Stimulated activated CD8-positive, alpha-beta memory T cell treated with anti-CD3 and anti-CD28 coated beads, Interleukin-4, amount 100 ng/mL, for 1 hour (primary cell): ENCODE measurements around the gene ATP10D.
"Not testable (repeated sequence)": the region's sequence is repeated elsewhere in the genome, so short reads cannot be mapped to it uniquely, and the experiment has no call there.

Source experiments
- DNase-seq, 2 donors: peaks; one replicate each; pipeline ENCODE4 v3.0.0-alpha.2; 2020; ENCODE audit warnings: low read depth in 2 of 2, low spot score in 1 of 2

ATP10D gene

DNA sequence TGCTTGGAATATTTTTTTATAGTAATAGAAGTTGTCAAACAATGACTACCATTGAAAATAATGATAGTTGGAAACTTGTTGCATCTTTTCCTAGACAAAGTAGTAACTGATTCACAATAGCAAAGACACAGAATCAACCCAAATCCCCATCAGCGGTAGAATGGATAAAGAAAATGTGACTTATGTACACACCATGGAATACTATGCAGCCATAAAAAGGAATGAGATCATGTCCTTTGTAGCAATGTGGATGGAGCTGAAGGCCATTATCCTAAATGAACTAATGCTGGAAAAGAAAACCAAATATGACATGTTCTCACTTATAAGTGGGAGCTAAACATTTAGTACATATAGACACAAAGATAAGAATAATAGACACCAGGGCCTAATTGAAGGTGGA lies 49.7 kb downstream of the ATP10D start:
- DNase-seq, result no peak

DNA sequence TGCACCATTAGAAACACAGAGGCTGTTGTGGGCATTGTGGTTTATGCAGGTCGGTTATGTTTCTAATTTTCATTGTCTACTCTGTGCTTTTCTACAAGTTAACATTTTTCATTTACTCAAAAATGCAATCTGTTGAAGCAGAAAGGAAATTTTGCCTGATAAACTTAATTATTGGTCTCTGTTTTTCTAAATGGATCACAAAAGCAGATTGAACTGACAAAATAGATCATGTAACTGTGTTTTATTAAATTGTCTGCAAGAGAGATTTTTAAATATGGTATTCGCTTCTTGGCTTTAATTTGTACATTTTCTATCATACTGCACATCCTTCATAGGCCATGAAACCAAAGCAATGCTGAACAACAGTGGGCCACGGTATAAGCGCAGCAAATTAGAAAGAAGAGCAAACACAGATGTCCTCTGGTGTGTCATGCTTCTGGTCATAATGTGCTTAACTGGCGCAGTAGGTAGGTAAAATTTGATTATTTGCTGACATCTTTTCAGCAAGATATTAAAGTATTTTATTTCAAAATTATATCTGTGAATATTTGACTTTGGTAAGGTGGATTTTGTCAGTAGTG lies 50.6 kb downstream of the ATP10D start:
- DNase-seq, result no peak

DNA sequence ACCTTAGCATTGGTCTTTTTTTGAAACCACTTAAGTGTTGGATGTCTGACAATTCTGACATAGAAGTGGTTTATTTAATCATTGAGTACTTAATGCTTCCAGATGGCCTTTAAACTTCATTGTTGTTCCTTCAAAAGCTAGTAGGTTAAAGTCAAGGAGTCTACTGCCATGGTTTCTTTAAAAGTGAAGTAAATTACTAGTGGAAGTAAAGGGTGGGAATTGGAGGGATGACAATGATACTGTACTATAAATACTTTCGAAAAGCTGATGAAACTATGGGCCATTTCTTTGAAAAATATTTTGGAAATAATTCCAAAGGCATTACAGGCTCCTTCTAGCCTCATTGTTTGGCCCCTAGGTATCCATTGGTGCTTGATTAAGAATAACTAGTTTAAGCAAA lies 51.9 kb downstream of the ATP10D start:
- no peak for DNase-seq

DNA sequence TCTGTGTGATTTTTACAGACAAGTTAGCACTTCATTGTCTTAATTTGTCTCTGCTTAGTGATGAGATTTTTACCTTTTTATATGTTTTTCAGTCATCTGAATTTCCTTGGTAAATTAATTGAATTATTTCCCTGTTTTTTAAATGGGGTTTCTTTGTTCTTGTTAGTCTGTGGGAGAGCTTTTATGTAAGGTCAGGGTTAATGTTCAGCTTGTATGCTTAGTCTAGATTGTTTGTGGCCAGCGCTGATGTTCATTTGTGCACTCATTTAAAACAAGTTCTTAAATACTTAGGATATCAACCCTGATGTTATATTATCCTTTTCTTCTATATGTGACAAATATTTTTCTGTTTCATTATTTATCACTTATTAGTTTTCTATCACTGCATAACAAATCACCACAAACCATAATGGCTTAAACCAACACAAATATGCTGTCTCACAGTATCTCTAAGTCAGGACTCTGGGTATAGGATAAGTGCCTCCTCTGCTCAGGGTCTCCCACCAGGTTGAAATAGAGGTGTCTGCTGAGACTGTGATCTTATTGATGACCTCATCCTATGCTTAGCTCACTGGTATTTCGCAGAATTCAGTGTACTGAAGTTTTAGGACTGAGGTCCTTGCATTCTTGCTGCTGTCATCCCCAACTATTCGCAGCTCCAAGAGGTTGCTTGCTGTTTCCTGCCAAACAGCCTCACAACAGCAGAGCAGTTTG lies 53.2 kb downstream of the ATP10D start:
- no peak for DNase-seq

GRCh38 chr4:47538825-47539154 lies 53.7 kb downstream of the ATP10D start:
- DNase-seq, result no peak

- DNase-seq, result not testable (repeated sequence)
These were observed 57.6 kb downstream of the ATP10D start for GRCh38 chr4:47542640-47543039.

DNA sequence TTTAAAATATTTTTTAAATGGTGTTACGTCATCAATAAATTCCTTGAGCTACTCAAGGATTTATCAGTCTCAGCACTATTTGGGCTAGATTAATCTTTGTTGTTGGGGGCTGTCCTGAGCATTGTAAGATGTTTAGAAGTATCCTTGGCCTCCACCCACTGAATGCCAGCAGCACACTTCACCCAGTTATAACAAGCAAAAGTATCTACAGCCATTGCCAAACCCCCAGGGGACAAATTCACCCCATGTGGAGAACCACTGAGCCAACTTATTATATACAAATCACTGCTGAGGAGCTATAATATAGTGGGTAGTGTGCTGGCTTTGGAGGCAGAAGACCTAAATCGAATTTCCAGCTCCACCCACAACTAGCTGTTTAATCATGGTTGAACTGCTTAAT lies 58.3 kb downstream of the ATP10D start:
- no peak for DNase-seq

DNA sequence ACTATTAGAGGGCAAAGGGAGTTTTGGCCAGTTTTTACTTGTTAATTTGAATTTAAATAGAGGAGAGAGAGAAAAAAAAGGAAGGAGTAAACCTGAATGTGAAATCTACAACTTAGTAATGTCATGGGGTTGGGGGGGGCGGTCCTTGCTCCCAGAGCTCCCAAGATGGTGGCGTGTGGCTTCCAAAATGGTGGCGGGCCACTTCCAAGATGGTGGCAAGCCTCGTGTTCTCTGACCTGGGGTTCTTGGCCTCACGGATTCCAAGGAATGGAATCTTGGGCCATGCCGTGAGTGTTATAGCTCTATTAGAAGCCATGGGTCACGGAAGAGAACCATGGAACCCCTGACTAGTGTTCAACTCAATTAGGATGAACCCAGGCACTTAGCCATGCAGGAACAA lies 65.3 kb downstream of the ATP10D start:
- DNase-seq, result not testable (repeated sequence)

- no peak for DNase-seq
These were observed 65.9 kb downstream of the ATP10D start for GRCh38 chr4:47550899-47551548.

- no peak for DNase-seq
These were observed 66.6 kb downstream of the ATP10D start for GRCh38 chr4:47551682-47552081.

DNA sequence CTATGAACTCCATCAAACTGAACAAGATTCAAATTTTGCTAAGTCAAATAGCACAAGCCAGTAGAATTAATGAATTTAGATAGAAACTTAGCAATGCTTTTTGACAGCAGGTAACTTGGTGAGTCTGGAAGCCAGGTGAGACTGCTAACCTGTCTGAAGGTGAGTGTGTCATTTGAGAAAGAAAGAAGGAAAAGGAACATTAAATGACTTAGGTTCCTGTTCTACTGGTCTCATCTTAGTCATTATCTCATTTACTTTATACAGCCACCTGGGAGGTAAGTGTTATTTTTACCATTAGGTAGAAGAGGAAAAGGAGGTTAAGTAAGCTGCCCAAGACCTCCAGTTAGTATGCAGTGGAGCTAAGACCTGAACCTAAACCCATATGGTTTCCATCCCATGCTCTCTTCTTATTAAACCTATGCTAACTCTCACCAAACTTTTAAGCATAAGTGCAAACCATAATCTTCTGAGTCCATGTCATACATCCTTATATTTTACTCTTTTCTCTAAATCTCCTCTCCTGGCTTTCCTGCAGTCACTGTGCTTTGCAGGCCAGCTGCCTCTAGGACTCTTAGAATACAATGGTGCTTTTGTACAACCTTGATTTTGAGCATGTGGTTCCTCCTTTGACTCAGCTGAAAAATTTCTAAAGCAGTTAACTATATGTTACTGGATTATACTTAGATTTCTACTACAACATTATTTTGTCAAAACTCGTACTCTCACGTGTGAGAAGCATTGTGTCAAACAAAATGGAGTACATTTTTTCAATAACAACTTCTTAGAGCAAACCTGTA lies 68.5 kb downstream of the ATP10D start:
- DNase-seq, result no peak

GRCh38 chr4:47555920-47556319 lies 70.8 kb downstream of the ATP10D start:
- DNase-seq, result not testable (repeated sequence)

DNA sequence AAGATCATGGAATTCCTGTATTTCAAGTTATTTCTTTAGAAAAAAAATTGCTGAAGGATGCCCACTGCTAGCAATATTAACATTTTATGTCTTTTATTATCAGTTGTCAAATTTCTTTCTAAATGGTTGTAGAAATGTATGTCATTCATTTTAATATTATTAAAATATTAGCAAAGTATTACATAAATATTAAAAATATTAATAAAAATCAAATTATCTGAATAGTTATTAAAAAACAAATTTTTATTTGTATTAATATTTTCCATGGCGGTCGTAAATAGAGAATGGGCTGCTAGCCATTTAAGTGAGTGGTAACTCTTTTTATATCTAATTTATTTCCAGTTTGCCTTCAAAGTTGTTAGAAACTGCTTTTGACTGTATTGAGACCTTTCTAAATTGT lies 72.2 kb downstream of the ATP10D start:
- DNase-seq, result no peak

DNA sequence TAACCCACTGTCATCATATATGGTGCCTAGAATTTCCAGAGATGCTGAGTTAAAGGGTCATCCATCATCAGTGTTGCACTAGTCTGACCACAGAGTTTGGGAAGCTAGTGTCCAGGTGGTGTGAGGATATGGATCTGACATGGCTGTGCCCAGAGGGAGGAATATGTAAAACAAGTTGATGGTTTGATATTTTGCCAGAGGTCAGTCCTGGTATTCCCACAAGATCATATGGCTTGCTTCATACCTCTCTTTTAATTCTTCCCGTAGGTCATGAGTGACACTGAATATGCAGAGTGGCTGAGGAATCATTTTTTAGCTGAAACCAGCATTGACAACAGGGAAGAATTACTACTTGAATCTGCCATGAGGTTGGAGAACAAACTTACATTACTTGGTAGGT lies 75.6 kb downstream of the ATP10D start:
- DNase-seq, result no peak

- DNase-seq, result no peak
These were observed 76.3 kb downstream of the ATP10D start for GRCh38 chr4:47561331-47561730.

DNA sequence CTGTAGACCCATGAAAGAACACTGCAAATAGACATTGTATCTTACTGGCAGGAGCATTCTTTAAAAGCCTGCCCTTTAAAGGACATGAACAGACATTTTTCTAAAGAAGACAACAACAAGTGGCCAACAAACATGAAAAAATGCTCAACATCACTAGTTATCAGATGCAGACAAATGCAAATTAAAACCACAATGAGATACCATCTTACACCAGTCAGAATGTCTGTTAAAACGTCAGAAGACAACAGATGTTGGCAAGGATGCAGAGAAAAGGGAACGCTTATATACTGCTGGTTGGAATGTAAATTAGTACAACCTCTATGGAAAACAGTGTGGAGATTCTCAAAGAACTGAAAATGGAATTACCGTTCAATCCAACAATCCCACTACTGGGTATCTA lies 77.2 kb downstream of the ATP10D start:
- DNase-seq, result no peak

- no peak for DNase-seq
These were observed 81.5 kb downstream of the ATP10D start for GRCh38 chr4:47566566-47566965.

DNA sequence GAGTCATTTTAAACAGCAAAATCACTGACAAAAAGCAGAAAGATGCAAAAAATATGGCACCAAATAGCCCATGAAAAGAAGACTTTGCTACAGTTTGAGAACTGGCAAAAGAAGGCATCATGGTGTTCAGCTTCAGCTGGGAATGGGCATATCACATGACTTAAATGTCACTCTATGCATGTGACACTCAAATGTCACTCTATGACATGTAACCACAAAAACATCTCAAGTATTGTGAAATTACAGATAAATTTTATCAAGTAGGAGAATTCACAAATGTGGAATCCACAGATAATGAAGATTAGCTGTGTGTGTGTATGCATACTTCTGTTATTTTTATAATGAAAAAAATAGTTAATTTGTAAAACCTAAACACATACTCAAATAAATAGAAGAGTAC lies 81.9 kb downstream of the ATP10D start:
- DNase-seq, result no peak

GRCh38 chr4:47567511-47567910 lies 82.4 kb downstream of the ATP10D start:
- no peak for DNase-seq

GRCh38 chr4:47570816-47571215 lies 85.7 kb downstream of the ATP10D start:
- no peak for DNase-seq

DNA sequence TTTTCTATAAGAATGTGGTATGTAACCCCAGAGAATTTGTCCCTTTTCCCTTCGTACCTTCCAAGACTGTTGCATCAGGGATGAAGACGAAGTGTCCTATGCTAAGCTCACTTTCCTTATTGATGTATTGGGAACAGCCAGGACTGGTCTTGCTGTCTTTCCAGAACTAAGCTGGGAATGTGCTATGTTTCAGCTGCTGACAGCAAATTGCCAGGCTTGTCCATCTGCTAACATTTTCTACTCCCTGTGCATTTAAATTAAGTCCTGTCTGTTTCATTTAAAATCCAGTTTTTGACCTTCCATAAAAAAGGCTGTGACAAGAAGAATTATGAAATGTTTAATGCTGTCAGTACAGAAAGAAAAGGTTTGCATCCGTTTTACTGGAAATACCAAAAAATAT lies 87.9 kb downstream of the ATP10D start:
- no peak for DNase-seq
